Neuronal stem cell (in vitro differentiated cells): Measurements from ENCODE around the gene BFSP1.

Experiments used
- DNase-seq: peaks from one replicate; pipeline ENCODE4 v3.0.0-alpha.2; 2013; ENCODE audit warnings: low spot score
- H2AFZ ChIP-seq: one replicate; pipeline ENCODE4 v1.6.1; 2013; ENCODE audit warnings: mild to moderate bottlenecking, low read length, inconsistent platforms
- H2AK5ac ChIP-seq: 2 replicates; pipeline ENCODE4 v1.6.1; 2013; ENCODE audit warnings: low read depth, mild to moderate bottlenecking, inconsistent platforms, low read length, moderate library complexity, mixed read lengths
- H2BK120ac ChIP-seq: 2 replicates; pipeline ENCODE4 v1.6.1; 2013; ENCODE audit warnings: low read depth, mild to moderate bottlenecking, inconsistent platforms, low read length, moderate library complexity, mixed read lengths
- H2BK12ac ChIP-seq: one replicate; pipeline ENCODE4 v1.6.1; 2013; ENCODE audit warnings: low read length, inconsistent platforms
- H2BK15ac ChIP-seq: 2 replicates; pipeline ENCODE4 v1.6.1; 2013; ENCODE audit warnings: mild to moderate bottlenecking, low read length, inconsistent platforms, mixed read lengths
- H2BK5ac ChIP-seq: one replicate; pipeline ENCODE4 v1.6.1; 2013; ENCODE audit warnings: inconsistent platforms, mild to moderate bottlenecking, low read length, moderate library complexity
- H3K14ac ChIP-seq: one replicate; pipeline ENCODE4 v1.6.1; 2013; ENCODE audit warnings: low read length, inconsistent platforms
- H3K18ac ChIP-seq: 2 replicates; pipeline ENCODE4 v1.6.1; 2013; ENCODE audit warnings: low read length, inconsistent platforms
- H3K23ac ChIP-seq: 2 replicates; pipeline ENCODE4 v1.6.1; 2013; ENCODE audit warnings: low read depth, mild to moderate bottlenecking, mixed read lengths, low read length, inconsistent platforms; ENCODE audit not compliant: poor library complexity
- H3K27ac ChIP-seq: replicated peaks from 3 replicates; pipeline ENCODE4 v1.5.1; 2013; ENCODE audit warnings: low read length, inconsistent platforms
- H3K27me3 ChIP-seq, 3 experiments: 2 replicates each; pipeline ENCODE4 v1.6.1; 2013; ENCODE audit warnings: low read length in 3 of 3, mild to moderate bottlenecking in 2 of 3, inconsistent platforms in 1 of 3, low read depth in 1 of 3, mixed read lengths in 1 of 3, moderate library complexity in 1 of 3; ENCODE audit not compliant: control insufficient read depth in 3 of 3, insufficient read depth in 3 of 3
- H3K36me3 ChIP-seq, 2 donors: replicated peaks in 1 of 2; 2 replicates each; pipeline ENCODE4 v1.6.1; 2013; ENCODE audit warnings: low read length in 2 of 2; ENCODE audit not compliant: control insufficient read depth in 2 of 2, insufficient read depth in 2 of 2
- H3K4ac ChIP-seq: 2 replicates; pipeline ENCODE4 v1.6.1; 2013; ENCODE audit warnings: inconsistent platforms, mild to moderate bottlenecking, low read length, moderate library complexity
- H3K4me1 ChIP-seq, 2 donors: 1 replicate in 1 of 2; 2 replicates in 1 of 2; pipeline ENCODE4 v1.6.1; 2013; ENCODE audit warnings: low read length in 2 of 2, low read depth in 1 of 2; ENCODE audit not compliant: control insufficient read depth in 2 of 2, insufficient read depth in 1 of 2
- H3K4me2 ChIP-seq: one replicate; pipeline ENCODE4 v1.6.1; 2013; ENCODE audit warnings: mild to moderate bottlenecking, low read length, inconsistent platforms; ENCODE audit not compliant: insufficient read depth, poor library complexity, severe bottlenecking
- H3K4me3 ChIP-seq, 2 donors: 2 replicates each; pipeline ENCODE4 v1.5.1; 2013; ENCODE audit warnings: low read length in 2 of 2, mild to moderate bottlenecking in 2 of 2, inconsistent platforms in 1 of 2, moderate library complexity in 1 of 2
- H3K79me1 ChIP-seq: one replicate; pipeline ENCODE4 v1.6.1; 2013; ENCODE audit warnings: low read depth, mild to moderate bottlenecking, inconsistent platforms, low read length, moderate library complexity
- H3K9ac ChIP-seq: one replicate; pipeline ENCODE4 v1.6.1; 2013; ENCODE audit warnings: mild to moderate bottlenecking, low read depth, low read length, inconsistent platforms; ENCODE audit not compliant: poor library complexity
- H3K9me3 ChIP-seq, 2 donors: replicated peaks in 1 of 2; 2 replicates each; pipeline versions ENCODE3 to v1.6.1; 2013; ENCODE audit warnings: low read length in 2 of 2, mild to moderate bottlenecking in 2 of 2, inconsistent platforms in 1 of 2, low read depth in 1 of 2, mixed read lengths in 1 of 2, moderate library complexity in 1 of 2; ENCODE audit not compliant: control insufficient read depth in 2 of 2, insufficient read depth in 1 of 2
- H4K8ac ChIP-seq: one replicate; pipeline ENCODE4 v1.6.1; 2013; ENCODE audit warnings: low read depth, mild to moderate bottlenecking, inconsistent platforms, low read length, moderate library complexity
- H4K91ac ChIP-seq: one replicate; pipeline ENCODE4 v1.6.1; 2013; ENCODE audit warnings: low read length, low read depth, mild to moderate bottlenecking, inconsistent platforms; ENCODE audit not compliant: poor library complexity
- WGBS, 2 donors: extraction: QIAGEN DNeasy Blood & Tissue Kit; methylation state at CpG; one replicate each; pipeline ENCODE4 v1.1.7; 2013; ENCODE audit warnings: missing lambda C conversion rate in 2 of 2, mixed read lengths in 1 of 2; ENCODE audit not compliant: insufficient read length in 2 of 2, insufficient replicate concordance in 1 of 2; ENCODE audit errors: extremely low coverage in 2 of 2; 5-methylcytosine and 5-hydroxymethylcytosine counted together

Gene BFSP1

GRCh38 chr20:17504898-17505635 is 26.1 kb downstream of the BFSP1 start:
- Histone ChIP-seq H2BK12ac (peak overlapping the region; percentile 27), H3K18ac (peak overlapping the region; percentile 80), H3K36me3 (no peaks in the 10 kb centered on the region), H4K8ac (no peak overlapping the region), H3K9me3 (peaks cover 0 to 2% of the 10 kb centered on the region in 2 donors), H3K4me3 (peak overlapping the region in 1 of 2 donors; percentile 53), H3K27me3 (peaks cover 0 to 69% (median 19%) of the 10 kb centered on the region in 3 experiments), H2AFZ (peak overlapping the region; percentile 87), H2BK5ac (no peak overlapping the region), H3K79me1 (no peaks in the 10 kb centered on the region), H3K4me2 (peak overlapping the region; percentile 80), H2BK120ac (no peak overlapping the region), H3K27ac (no peak overlapping the region), H3K14ac (no peak overlapping the region), H2AK5ac (peak overlapping the region; percentile 31), H3K23ac (no peak overlapping the region), H2BK15ac (no peak overlapping the region), H4K91ac (no peak overlapping the region), H3K4me1 (peaks cover 3 to 4% of the 10 kb centered on the region in 2 donors), H3K9ac (peak overlapping the region; percentile 10), H3K4ac (no peak overlapping the region)
- no CpG with 5 or more reads among the region's 30 CpGs for WGBS, 2 donors
- DNase-seq: peak; percentile 58

GRCh38 chr20:17504066-17504897 is 26.9 kb downstream of the BFSP1 start:
- Histone ChIP-seq H3K4ac (no peak overlapping the region), H3K9ac (no peak overlapping the region), H3K79me1 (no peaks in the 10 kb centered on the region), H2BK5ac (no peak overlapping the region), H4K91ac (no peak overlapping the region), H2BK12ac (no peak overlapping the region), H2BK15ac (no peak overlapping the region), H3K36me3 (no peaks in the 10 kb centered on the region), H3K4me2 (no peak overlapping the region), H3K9me3 (peaks cover 0 to 2% of the 10 kb centered on the region in 2 donors), H2AFZ (peak overlapping the region; percentile 87), H3K27ac (no peak overlapping the region), H3K23ac (no peak overlapping the region), H4K8ac (no peak overlapping the region), H3K4me1 (peaks cover 3 to 4% of the 10 kb centered on the region in 2 donors), H2BK120ac (no peak overlapping the region), H3K18ac (no peak overlapping the region), H3K4me3 (no peak overlapping the region), H3K27me3 (peaks cover 0 to 61% (median 19%) of the 10 kb centered on the region in 3 experiments), H2AK5ac (no peak overlapping the region), H3K14ac (no peak overlapping the region)
- DNase-seq: no peak
- no CpG with 5 or more reads among the region's 23 CpGs for WGBS, 2 donors

- H2BK5ac ChIP-seq: no peak overlapping the region
- H3K4me1 ChIP-seq: peaks cover 3 to 4% of the 10 kb centered on the region in 2 donors
- no peaks in the 10 kb centered on the region for H3K36me3 ChIP-seq
- no CpG with 5 or more reads among the region's 6 CpGs for WGBS, 2 donors
- no peak overlapping the region for H3K23ac ChIP-seq
- H3K79me1 ChIP-seq: no peaks in the 10 kb centered on the region
- no peak overlapping the region for H3K4me2 ChIP-seq
- H3K9me3 ChIP-seq: peaks cover 0 to 2% of the 10 kb centered on the region in 2 donors
- H3K4ac ChIP-seq: no peak overlapping the region
- no peak overlapping the region for H2BK15ac ChIP-seq
- no peak overlapping the region for H3K27ac ChIP-seq
- H3K9ac ChIP-seq: no peak overlapping the region
- no peak overlapping the region for H4K91ac ChIP-seq
- no peak overlapping the region for H2AK5ac ChIP-seq
- no peak overlapping the region for H3K14ac ChIP-seq
- H2AFZ ChIP-seq: no peak overlapping the region
- no peak overlapping the region for H4K8ac ChIP-seq
- peaks cover 0 to 58% (median 19%) of the 10 kb centered on the region in 3 experiments for H3K27me3 ChIP-seq
- no peak for DNase-seq
- no peak overlapping the region for H3K4me3 ChIP-seq
- H2BK120ac ChIP-seq: no peak overlapping the region
- no peak overlapping the region for H3K18ac ChIP-seq
- H2BK12ac ChIP-seq: no peak overlapping the region
These were observed 27.7 kb downstream of the BFSP1 start for GRCh38 chr20:17503301-17504065.
